ENCODE measurements around the gene DIRAS1.

- no peak for TF ChIP-seq CTCF (IDR thresholded peaks at IDR 0.05; ENCODE audit: control extremely low read depth in 1 of 3, insufficient read depth in 1 of 3, low read depth in 1 of 3, low read length in 3 of 3)
- TF ChIP-seq TAF1 (IDR thresholded peaks at IDR 0.05; ENCODE audit: low read depth, low read length): no peak
- TF ChIP-seq CREB1 (IDR thresholded peaks at IDR 0.05): no peak
- TF ChIP-seq ATF3 (IDR thresholded peaks at IDR 0.05; ENCODE audit: insufficient read depth, low read depth, low read length): no peak
- TF ChIP-seq USF2 (IDR thresholded peaks at IDR 0.05; ENCODE audit: low read length): no peak
- TF ChIP-seq CHD1 (IDR thresholded peaks at IDR 0.05; ENCODE audit: low read depth, low read length): no peak
- no peak for TF ChIP-seq EP300 (IDR thresholded peaks at IDR 0.05; ENCODE audit: borderline replicate concordance in 1 of 2, low read depth in 2 of 2, low read length in 2 of 2)
- TF ChIP-seq BRCA1 (IDR thresholded peaks at IDR 0.05; ENCODE audit: low read depth, low read length): no peak
- TF ChIP-seq JUN (IDR thresholded peaks at IDR 0.05; ENCODE audit: low read depth, low read length): no peak
- no peak for TF ChIP-seq SUZ12 (IDR thresholded peaks at IDR 0.05; ENCODE audit: low read length)
- TF ChIP-seq POLR2A (IDR thresholded peaks at IDR 0.05; ENCODE audit: control extremely low read depth in 1 of 2, low read depth in 2 of 2, low read length in 2 of 2): no peak
- TF ChIP-seq SRF (IDR thresholded peaks at IDR 0.05; ENCODE audit: low read depth, low read length): no peak
- no peak for TF ChIP-seq SP2 (IDR thresholded peaks at IDR 0.05; ENCODE audit: low read length)
- no peak for TF ChIP-seq GTF2F1 (IDR thresholded peaks at IDR 0.05; ENCODE audit: borderline replicate concordance, low read depth, low read length)
These were observed 15.5 kb upstream of the DIRAS1 start for GRCh38 chr19:2736550-2737190.

Data from H1 (cell line).